ENCODE data around the gene CNOT6.

DNA sequence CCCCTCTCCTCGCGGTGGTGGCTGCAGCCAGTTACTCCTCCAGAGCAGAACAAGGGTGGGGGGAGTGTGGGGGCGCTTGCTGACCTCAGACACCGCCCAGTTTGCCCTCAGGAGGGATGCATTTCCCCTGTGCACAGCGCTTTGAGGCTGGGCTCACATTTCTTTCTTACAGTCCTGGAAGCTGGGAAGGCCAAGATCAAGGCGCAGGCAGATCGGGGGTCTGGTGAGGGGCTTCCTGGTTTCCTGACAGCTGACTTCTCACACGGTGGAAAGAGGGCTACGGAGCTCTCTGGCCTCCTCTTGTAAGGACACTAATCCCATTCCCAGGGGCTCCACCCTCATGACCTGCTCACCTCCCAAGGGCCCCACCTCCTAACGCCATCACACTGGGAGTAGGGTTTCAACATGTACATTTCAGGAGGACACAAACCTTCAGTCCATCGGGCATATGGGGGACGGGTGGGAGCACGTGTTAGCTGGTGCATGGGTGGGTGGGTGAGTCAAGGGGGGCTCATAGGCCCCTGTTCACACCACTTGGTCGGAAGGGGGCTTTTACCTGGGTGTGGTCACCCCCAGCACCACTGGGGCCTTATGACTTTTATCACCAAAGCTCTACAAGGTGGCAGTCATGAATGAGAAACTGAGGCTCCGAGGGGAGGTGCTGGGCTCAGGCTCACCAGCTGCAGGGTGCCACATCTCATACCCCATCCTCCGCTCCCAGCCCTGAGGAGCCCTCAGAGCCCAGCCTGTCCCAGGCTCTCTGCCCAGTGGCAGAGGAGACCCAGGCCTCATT, 104.8 kb downstream of the CNOT6 start:
- no peak for TF ChIP-seq EZH2 (IDR thresholded peaks at IDR 0.05; ENCODE audit: borderline replicate concordance, low read depth, low read length, poor library complexity, severe bottlenecking)
- TF ChIP-seq, protein P1, sequence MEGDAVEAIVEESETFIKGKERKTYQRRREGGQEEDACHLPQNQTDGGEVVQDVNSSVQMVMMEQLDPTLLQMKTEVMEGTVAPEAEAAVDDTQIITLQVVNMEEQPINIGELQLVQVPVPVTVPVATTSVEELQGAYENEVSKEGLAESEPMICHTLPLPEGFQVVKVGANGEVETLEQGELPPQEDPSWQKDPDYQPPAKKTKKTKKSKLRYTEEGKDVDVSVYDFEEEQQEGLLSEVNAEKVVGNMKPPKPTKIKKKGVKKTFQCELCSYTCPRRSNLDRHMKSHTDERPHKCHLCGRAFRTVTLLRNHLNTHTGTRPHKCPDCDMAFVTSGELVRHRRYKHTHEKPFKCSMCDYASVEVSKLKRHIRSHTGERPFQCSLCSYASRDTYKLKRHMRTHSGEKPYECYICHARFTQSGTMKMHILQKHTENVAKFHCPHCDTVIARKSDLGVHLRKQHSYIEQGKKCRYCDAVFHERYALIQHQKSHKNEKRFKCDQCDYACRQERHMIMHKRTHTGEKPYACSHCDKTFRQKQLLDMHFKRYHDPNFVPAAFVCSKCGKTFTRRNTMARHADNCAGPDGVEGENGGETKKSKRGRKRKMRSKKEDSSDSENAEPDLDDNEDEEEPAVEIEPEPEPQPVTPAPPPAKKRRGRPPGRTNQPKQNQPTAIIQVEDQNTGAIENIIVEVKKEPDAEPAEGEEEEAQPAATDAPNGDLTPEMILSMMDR (conservative IDR thresholded peaks at IDR 0.05; ENCODE audit: low read depth, low read length) = no peak
